GM12875 (cell line): ENCODE results near the gene PATL1.

Source experiments
- H3K4me3 ChIP-seq: one replicate; pipeline ENCODE4 v1.5.1; 2011; ENCODE audit warnings: low read depth, low read length, control low read depth
- CTCF ChIP-seq: IDR thresholded peaks from 2 replicates; pipeline ENCODE4 v1.5.1; 2011; ENCODE audit warnings: low read depth, mild to moderate bottlenecking, control low read depth, inconsistent platforms, low read length, moderate library complexity, borderline replicate concordance; ENCODE audit not compliant: insufficient read depth

PATL1 gene

GRCh38 chr11:59668950-59669610 is at the start of gene PATL1:
PATL1 (minus strand) TSS chr11:59669037; CDS start chr11:59668895, 142 bp downstream.
- no peak for TF ChIP-seq CTCF
- peak within 1 kb of the TSS; percentile 69 for H3K4me3 ChIP-seq

DNA sequence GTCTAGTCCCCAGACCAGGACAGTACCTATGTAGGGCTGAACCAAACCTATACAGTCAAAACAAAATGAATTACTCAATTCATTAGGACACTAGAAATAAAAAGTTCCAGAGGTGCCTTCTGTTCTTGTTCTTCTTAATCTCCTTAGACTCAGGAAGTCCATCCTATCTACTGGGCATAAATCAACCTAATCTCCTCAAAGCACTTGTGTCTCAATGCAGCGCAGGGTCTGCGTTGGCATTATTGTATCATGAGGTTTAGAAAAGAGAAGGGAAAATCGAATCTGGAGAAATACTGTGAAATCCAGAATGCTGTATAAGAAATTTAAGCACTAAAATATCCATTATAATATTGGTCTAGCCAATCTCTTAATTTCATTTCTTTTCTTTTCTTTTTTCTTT is 47.2 kb upstream of the PATL1 start:
- TF ChIP-seq CTCF = no peak
- H3K4me3 ChIP-seq = no peak overlapping the region

DNA sequence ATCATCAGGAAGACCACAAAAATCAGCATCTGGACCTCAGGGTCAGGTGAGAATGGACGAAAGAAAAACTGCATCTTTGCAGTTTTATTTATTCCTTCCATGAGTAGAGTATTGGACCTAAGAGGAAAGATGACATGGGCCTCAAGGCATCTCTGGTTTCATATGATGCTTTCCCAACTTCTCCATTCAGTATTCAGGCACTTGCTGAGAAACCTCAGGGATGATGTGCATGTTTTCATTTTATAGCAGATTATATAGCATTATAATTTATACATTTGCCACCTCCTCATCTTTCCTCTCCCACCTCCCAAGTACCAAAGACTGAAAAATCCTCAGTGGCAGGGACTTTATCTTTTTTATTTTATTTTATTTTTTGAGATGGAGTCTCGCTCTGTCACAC is 44.9 kb upstream of the PATL1 start, which contains the start of gene OR10V1:
Gene OR10V1 (minus strand): TSS at position 101 of the 400 bp plus-strand sequence. CDS start 0 bp downstream, at position 101.
- TF ChIP-seq CTCF = no peak

GRCh38 chr11:59710136-59710847 is 41.5 kb upstream of the PATL1 start:
- no peak for TF ChIP-seq CTCF
- H3K4me3 ChIP-seq = no peak overlapping the region

More for the DNA sequence above, 44.9 kb upstream of the PATL1 start, which contains the start of gene OR10V1:
- no peak within 1 kb of the TSS for H3K4me3 ChIP-seq

DNA sequence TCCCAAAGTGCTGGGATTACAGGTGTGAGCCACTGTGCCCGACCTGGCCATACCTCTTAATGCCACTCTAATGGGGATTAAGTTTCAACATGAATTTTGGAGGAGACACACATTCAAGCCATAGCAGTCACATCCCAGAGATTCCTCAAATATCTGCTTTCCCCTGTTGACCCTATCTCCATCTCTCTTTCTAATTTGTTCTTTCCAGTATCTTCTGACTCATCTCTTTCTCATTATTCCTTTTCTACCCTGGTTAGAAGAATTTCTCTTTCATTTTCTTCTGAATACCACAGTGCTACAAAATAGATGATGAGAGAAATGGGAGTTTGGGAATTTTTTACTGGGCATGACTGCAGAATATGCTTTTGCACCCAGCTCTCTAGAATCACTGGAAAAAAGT is 39.7 kb upstream of the PATL1 start:
- no peak for TF ChIP-seq CTCF
- H3K4me3 ChIP-seq = no peak overlapping the region

GRCh38 chr11:59707371-59707770 is 38.5 kb upstream of the PATL1 start:
- H3K4me3 ChIP-seq = no peak overlapping the region

More at GRCh38 chr11:59707371-59707770, 38.5 kb upstream of the PATL1 start:
- no peak for TF ChIP-seq CTCF
